ENCODE data around the gene DOK3.

Gene DOK3

DNA sequence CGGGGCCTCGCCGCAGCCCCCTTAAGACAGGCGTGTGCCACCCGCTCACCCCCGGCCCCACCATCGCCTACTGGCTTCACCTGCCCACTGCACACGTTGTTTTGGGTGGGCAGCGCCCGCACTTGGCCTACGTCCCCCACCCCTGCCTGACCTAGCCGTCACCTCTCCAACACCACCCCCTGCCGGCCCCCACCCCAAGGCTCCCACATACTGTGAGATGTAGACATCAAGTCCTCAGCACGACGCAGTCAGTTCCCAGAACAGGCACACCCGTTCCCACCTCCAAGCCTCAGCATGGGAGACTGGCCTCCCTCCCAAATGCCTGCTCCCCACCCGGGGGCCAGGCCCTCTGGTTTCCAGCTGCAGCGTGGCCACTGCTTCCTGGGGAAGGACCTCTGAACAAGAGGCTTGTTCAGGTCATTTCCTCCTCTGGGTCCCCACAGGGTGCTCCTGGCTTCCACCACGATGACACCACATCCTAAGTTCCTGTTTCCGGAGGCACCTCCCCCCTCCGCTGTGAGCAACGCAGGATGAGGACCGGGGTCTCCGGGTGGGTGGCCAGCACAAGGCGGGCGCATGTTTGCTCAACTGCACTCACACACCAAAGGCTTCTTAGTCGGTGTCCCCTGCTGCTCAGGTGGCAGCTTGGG is 47.5 kb downstream of the DOK3 start:
- DNase-seq = peak; percentile 44

DNA sequence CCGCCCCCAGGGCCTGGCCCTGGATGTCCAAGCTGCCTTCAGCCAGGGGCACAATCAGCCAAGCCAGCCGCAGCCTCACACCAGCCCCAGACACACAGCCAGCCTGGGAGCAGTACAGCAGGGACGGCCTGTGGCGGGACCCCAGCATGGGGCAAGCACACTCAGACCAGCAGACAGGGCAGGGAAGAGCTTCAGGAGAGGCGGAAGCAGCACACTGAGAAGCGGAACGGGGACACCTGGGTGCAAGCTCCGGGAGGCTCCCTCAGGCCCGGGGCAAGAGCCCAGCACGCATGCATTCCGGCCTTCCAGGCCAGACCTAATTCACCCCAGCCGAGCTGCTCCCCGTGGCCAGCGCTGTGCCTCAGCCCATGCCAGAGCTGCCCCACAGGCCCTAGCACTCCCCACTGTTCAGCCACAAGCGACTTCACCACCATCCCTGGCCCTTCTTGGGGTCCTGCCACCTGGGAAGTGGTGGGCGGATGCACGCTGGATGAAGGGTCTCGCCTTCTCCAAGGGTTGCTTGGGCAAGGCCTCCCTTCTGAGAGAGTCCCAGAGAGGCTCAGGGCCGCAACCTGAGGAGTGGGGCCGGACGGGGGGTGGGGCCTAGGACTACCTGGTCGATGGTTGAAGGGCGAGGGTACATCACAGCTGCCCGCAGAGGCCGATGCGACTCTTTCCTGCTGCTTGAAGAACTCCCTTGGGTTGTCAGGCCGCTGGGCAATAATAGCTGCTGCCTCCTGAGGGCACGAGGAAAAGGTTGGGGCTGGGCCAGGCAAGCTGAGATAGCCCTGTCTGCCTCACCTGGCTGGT is 49.6 kb downstream of the DOK3 start:
- DNase-seq = no peak

- no peak for DNase-seq
Observed at GRCh38 chr5:177459357-177459756, 50.3 kb downstream of the DOK3 start.

GRCh38 chr5:177458912-177459350 is 50.7 kb downstream of the DOK3 start:
- DNase-seq = no peak

DNA sequence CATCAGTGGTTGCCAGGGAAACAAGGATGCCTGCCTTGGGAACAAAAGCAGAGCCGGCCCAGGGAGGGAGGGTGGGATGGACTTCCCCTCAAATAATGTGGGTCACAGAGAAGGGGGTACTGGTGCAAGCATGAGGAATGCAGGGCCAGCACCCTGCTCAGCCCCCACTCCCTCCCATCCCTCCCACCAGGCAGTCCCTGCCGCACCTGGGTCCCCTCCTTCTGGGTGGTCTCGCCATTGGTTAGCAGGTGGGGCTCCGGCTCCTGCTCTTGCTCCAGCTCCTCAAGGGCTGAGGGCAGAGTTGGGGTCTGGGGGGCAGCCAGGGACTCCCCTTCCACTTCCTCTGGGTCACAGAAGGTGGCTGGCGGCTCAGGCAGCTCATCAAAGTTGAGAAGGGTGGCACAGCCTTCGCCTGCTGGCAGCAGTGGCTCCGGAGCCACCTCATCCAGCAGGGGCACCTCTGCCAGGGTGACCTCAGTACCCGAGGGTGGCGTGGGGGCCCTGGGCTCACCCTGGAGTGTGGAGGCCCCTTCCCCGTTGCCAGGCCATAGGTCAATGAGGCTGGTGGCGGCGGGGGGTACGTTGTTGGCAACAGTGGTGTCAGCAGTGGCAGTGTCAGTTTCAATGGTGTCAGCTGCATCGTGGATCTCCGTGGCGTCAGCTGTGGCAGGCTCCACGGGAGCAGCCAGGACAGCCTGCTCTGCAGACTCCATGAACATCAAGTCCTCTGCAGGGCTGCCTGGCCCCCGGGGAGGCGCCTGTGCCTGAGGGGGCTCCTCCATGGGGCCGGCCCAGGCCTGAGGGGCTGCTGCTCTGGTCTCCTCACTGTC is 51.6 kb downstream of the DOK3 start:
- DNase-seq = no peak

- DNase-seq = peak; percentile 90
Observed at GRCh38 chr5:177456976-177457851, 52.4 kb downstream of the DOK3 start.

GRCh38 chr5:177456591-177456964 is 53.0 kb downstream of the DOK3 start:
- no peak for DNase-seq

- peak; percentile 91 for DNase-seq
Observed at GRCh38 chr5:177455661-177456590, 53.7 kb downstream of the DOK3 start.

DNA sequence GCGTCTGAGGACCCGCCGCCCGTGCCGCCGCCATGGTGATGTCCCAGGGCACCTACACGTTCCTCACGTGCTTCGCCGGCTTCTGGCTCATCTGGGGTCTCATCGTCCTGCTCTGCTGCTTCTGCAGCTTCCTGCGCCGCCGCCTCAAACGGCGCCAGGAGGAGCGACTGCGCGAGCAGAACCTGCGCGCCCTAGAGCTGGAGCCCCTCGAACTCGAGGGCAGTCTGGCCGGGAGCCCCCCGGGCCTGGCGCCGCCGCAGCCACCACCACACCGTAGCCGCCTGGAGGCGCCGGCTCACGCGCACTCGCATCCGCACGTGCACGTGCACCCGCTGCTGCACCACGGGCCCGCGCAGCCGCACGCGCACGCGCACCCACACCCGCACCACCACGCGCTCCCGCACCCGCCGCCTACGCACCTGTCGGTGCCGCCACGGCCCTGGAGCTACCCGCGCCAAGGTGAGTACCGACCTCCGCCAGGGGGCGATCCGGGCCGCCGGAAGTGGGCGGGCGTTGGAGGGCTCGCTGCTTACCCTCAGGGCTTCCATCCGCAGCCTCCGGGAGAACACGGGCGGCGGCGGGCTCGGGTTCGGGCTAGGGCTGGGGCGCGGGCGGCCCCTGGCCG is 54.5 kb downstream of the DOK3 start:
- peak; percentile 86 for DNase-seq

DNA sequence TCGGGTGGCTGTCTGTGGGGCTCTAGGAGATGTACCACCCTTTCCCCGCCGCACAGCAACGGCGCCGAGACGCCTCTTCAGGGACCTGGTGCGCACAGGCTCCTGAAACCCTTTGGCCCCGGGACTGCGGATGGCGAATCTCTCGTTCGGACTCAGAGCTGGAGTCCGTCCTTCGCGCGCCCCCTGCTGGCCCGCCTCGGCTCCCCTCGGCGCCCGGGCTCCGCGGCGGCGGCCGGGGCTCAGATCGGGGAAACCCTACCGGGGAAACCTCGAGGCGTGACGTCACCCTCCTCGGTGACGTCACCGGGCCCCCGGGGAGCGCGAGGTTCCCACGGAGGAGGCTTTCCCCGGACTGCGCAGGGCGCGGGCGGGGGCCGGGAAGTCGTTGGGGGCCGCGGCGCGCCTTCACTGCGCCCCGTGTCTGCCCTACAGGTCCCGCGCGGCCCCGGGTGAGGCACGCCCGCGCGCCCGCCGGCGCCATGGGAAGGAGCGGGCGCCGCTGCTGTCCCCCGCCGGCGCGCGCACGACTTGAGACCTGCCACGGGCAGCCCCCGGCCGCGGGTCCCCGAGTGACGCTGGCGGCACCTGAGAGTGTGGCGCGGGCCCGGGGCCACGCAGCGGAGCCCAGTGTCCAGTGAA is 55.1 kb downstream of the DOK3 start:
- peak; percentile 93 for DNase-seq

GRCh38 chr5:177453852-177454396 is 55.7 kb downstream of the DOK3 start:
- peak; percentile 77 for DNase-seq

DNA sequence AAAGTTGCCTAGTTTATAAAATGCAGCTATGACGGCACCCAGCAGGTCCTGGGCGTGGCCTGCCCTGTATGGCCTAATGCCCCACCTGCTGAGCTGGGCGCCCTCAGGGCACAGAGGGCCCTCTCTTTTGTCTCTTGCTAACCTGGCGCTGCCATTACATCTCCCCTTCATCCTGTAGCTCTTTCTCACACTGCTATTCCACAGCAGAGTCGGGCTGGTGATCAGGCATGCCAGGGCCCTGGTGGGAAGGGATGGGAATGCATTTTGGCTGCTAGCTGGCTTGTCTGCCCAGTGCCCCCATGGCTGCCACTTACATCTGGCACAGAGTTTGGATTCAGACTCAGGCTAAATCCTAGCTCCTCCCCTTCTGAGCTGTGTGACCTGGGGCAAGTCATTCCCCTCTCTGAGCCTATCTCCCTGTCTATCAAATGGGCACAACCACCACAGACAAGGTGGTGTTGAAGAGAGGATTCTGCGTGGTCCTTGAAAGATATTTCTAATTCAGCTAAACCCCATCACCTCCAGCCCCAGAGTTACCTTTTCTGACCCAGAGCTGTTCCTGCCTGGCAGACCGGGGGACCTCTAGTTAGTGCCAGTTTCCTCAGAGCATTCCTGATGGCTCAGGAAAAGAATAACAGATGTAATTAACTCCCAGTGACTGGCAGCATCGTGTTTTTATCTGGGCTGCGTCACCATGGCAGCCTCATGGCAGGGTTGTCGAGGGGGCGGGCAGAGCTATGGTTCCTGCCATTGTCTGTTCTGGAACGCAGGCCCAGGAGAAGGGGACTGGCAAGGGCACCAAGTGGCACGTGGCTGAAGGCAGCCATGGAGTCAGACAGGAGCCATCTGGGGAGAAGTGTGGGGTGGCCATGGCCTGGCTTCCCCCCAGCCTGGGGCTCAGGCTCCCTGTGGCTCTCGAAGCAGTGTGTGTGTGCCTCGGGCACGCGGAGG is 56.7 kb downstream of the DOK3 start:
- DNase-seq = no peak
